ENCODE measurements around the gene CEND1.

The CEND1 gene

DNA sequence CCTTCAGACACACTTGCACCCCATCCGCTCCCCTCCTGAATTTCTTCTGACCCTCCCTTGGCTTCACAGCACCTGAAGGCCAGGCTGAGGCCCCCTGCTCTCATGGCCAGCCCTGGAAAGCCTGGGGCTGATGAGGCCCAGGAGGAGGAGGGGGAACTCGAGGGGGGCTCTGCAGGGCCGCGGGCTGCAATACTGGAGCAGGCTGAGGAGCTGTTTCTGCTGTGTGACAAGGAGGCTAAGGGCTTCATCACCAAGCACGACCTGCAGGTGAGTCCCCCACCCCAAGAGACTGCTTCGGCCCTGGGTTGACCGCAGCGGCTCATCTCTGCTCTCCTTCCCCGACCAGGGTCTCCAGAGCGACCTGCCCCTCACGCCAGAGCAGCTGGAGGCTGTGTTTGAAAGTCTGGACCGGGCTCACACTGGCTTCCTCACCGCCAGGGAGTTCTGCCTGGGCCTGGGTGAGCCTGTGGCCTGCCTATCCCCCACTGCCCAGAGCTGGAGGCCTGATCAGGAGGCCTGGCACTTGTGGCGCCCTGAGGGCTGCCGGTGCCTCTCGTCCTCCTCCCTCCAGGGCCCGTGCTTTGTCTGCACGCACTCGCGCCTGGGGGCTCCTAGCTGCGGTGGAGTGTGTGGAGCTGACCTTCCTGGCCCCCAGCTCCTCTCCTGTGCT is 38.8 kb upstream of the CEND1 start:
- no peak for DNase-seq (ENCODE audit: extremely low spot score, insufficient read length, low read depth)
- FAIRE-seq = no peak

DNA sequence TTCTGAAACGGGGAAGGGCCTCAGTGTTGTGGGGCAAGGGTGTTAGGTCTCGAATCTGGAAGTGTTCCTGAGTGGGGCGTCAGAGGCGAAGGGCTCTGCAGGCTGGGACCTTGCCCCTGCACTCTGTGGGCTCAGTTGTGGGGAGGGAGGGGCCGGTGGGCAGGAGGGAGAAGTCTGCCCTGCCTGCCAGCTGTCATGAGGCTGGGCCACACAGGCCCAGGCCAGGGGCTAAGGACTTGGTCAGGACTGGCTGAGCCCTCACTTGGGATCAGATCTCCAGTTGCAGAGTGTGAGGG is 38.0 kb upstream of the CEND1 start, which contains the start of gene CRACR2B:
Gene CRACR2B, plus strand, starts transcription at position 23 of the 296 bp plus-strand sequence. CDS start 689 bp downstream, outside the sequence.
- FAIRE-seq = no peak
- no peak for DNase-seq (ENCODE audit: extremely low spot score, insufficient read length, low read depth)

DNA sequence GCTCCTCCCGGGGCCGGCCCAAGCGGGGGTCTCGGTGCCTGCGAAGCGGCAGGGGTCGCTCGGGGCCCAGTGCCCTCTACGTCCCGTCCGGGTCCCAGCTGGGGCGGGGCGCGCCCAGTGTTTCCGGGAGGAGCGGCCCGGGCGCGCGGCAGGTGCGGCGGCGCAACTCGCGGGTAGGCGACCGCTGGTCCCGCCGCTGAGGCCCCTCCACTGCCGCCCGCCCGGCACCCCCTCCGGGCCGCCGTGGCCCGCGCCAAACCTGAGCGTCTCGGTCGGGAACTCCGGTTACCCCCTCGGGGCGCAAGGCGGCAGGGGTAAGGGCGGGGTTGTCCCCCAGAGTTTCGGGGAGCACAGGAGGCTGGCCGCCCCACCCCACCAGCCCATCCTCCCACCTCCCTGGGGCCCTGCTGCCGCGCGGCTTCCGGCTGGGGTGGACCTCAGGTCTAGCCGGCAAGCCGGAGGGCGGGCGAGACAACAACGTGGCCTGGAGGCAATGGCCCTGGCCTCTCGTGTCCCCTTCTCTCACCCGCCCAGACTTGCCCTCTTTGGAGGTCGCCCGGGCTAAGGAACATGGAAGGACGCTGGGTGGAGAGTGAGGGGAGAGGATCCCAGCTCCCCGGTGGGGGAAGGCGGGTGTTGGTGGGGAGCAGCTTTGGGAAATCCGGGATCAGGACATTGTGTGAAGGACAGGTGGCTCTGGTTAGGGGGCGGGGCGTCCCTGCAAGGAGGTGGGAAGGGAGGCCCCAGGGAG is 37.4 kb upstream of the CEND1 start:
- DNase-seq (ENCODE audit: extremely low spot score, insufficient read length, low read depth) (no peak), FAIRE-seq (peak; percentile 94)

DNA sequence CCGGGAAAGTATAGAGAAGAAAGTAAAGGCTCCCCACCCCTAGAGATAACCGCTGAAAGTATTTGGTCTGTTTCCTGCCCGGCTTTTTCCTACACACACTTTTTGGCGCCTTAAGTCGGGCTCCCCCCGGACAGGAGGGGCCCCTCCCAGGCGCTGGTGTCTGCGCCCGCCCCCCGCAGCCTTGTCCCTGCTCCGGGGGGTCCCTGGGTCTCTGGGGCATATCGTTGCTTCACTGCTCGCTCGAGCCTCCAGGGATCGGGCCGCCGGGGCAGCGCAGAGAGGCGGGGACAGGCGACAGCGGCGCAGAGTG is 36.9 kb upstream of the CEND1 start:
- FAIRE-seq = no peak
- DNase-seq (ENCODE audit: extremely low spot score, insufficient read length, low read depth) = no peak

DNA sequence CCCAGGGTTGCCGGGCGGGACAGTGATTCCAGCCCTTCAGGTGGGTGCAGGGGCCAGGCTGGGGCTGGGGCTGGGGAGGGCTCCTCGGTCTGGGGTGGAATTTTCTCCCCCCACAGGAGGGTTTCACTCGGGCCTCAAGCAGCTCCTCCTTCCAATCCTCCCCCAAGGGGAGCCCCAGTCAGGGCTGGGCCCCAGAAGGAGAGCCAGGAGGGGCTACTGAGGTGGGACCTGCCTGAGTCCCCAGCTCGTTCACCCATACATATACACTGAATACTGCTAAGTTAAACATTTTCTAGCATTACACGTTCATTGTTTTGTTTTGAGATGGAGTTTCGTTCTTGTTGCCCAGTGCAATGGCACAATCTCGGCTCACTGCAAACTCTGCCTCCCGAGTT is 36.3 kb upstream of the CEND1 start:
- DNase-seq (ENCODE audit: extremely low spot score, insufficient read length, low read depth) (no peak), FAIRE-seq (peak; percentile 72)

DNA sequence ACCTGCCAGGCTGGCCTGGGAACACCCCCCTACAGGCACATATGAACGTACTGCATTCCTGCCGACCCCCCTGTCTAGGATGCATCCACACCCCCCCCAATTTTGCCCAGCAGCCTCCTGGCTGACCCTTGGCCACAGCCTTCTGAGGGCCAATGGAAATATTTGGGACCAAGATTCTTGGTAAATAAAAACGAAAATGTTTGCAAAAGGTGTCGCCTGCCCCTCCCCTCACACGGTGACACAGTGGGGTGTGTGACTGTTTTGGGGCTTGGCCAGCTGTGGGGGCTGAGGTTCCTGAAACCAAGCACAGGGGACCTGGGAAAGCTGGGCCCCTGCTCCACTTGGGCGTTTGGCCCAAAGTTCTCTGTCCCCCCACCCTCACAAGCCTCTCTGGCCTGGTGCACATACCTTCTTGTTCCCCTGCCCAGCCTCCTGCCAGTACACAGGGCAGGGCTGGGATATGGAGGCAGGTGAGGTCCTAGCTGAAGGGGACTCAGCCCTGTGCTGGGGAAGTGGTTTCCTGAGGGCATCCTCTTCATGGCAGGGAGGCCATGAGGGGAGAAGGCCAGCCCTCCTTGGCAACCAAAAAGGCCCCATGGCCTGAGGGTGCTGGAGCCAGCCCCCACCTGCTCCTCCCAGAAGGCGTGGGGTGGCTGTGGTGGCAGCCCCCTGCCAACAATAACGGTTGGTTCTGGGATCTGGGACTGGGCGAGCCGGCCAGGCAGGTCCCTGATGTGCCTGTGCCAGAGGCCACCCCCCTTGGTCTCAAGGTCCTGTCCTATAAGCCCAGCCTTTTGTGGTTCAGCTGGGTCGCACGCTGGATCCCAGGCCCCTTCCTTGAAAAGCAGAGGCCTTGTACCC is 35.7 kb upstream of the CEND1 start:
- DNase-seq (ENCODE audit: extremely low spot score, insufficient read length, low read depth) (no peak), FAIRE-seq (no peak)

DNA sequence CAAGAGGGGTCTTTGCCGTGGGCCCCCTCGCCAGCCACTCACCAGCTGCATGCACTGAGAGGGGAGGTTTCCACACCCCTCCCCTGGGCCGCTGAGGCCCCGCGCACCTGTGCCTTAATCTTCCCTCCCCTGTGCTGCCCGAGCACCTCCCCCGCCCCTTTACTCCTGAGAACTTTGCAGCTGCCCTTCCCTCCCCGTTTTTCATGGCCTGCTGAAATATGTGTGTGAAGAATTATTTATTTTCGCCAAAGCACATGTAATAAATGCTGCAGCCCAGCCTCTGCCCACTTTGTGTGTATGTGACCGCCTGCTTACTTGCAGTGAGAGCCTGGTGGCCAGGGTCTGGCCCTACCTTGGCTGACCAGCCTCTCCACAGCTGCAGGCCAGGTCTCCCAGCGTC is 35.1 kb upstream of the CEND1 start:
- no peak for FAIRE-seq
- no peak for DNase-seq (ENCODE audit: extremely low spot score, insufficient read length, low read depth)

DNA sequence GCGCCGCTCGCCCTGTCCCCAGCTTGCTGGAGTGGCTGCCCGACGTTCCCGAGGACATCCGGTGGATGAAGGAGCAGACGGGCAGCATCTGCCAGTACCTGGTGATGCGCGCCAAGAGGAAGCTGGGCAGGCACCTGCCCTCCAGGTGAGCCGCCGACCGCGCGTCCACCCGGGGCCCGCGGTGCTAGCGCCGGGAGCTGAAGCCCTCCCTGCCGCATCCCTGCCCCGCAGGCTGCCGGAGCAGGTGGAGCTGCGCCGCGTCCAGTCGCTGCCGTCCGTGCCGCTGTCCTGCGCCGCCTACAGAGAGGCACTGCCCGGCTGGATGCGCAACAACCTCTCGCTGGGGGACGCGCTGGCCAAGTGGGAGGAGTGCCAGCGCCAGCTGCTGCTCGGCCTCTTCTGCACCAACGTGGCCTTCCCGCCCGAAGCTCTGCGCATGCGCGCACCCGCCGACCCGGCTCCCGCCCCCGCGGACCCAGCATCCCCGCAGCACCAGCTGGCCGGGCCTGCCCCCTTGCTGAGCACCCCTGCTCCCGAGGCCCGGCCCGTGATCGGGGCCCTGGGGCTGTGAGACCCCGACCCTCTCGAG is 34.5 kb upstream of the CEND1 start:
- FAIRE-seq (no peak), DNase-seq (ENCODE audit: extremely low spot score, insufficient read length, low read depth) (no peak)

DNA sequence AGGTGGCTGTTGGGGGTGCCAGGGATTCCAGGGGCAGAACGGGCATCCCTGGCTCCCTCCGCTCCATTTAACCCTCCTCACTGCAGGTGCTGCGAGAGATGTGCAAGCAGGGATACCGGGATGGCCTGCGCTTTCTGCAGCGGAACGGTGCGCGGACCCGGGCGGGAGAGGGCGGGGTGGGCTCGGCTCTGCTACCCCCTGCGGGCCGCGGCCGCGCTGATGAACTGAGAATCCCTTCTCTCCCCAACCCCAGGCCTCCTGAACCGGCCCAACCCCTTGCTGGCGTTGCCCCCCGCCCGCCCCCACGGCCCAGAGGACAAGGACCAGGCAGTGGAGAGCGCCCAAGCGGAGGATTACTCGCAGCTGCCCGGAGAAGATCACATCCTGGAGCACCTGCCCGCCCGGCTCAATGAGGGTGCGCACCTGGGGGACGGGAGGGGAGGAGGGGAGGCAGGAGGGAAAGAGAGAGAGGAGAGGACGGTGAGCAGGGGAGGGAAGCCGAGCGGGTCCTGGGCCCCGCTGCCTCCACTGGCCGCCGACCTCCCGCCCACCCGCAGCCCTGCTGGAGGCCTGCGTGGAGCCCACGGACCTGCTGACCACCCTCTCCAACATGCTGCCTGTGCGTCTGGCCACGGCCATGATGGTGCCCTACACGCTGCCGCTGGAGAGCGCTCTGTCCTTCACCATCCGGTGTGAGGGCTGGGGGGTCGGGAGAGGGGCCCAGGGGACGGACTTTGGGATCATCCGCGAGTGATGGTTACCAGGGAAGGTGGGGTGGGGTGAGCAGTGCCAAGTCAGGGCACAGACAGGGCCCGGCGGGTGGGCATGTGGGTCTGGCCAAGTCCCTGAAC is 33.8 kb upstream of the CEND1 start:
- DNase-seq (ENCODE audit: extremely low spot score, insufficient read length, low read depth) (no peak), FAIRE-seq (no peak)

DNA sequence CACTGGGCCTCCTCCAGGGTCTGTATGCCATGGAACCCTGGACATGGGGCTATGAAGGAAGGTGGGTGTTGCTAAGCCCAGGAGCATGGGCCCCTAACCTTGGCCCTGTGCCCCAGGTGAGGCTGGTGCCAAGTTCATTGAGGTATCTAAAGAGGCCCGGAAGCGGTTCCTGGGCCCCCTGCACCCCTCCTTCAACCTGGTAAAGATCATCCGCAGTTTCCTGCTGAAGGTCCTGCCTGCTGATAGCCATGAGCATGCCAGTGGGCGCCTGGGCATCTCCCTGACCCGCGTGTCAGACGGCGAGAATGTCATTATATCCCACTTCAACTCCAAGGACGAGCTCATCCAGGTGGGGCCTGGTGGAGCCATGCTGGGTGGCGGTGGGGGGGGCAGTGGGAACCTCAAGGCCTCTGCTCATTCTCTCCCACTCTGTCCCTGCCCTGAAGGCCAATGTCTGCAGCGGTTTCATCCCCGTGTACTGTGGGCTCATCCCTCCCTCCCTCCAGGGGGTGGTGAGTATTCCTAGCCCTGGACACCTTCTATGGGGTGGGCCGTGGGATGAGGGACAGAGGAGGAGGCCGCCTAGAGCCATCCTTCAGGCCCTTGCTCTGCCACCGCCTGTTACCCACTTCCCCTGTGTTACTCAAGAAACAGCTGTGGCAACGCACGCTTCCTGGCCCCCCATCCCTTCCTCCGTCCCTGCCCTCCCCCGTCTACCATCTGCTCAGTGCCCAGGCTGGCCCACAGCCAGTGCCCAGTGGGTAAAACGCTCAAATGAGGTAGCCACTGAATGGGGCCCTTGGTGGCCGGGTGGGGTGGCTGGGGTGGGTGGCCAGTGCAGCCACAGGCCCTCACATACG is 31.9 kb upstream of the CEND1 start:
- FAIRE-seq = no peak
- DNase-seq (ENCODE audit: extremely low spot score, insufficient read length, low read depth) = no peak

DNA sequence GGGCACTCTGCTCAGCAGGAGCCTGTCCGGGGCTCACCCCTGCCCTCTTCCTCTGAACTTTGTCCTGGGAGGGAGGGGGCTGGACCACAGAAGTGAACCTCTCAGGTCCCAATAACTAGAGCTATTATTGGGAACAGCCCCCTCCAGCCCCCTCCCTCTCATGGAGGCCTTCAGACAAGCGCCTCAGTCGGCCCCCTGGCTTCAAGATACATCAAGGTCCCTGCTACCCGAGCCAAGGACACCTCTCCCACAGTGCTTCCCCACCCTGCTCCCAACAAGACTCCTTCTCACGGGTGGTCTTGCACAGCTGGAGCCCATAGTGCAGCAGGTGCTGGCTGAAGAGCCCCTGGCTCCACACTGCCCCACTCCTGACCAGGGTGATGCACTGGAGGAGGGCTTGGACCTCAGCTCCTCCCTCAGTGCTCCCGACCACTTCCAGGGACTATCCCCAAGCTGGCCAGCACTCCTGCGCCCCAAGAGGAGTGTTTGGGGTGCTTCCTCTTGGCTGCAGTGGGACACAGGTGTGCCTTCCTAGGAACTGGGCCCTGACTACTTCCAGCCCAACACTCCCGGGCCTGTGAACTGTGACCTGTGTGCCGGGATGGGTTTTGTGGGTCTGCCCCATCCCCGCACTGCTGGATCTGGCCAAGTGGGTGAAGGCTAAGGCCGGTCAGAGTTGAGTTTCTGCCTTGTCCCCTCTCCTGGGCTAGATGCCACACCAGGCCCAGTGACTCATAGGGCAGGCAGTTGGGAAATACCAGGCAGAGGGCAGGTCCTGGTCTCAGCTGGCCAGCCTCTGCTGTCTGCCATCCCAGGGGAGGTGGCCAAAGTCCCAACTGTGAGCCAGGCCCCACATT is 31.0 kb upstream of the CEND1 start:
- DNase-seq (ENCODE audit: extremely low spot score, insufficient read length, low read depth) (no peak), FAIRE-seq (no peak)

DNA sequence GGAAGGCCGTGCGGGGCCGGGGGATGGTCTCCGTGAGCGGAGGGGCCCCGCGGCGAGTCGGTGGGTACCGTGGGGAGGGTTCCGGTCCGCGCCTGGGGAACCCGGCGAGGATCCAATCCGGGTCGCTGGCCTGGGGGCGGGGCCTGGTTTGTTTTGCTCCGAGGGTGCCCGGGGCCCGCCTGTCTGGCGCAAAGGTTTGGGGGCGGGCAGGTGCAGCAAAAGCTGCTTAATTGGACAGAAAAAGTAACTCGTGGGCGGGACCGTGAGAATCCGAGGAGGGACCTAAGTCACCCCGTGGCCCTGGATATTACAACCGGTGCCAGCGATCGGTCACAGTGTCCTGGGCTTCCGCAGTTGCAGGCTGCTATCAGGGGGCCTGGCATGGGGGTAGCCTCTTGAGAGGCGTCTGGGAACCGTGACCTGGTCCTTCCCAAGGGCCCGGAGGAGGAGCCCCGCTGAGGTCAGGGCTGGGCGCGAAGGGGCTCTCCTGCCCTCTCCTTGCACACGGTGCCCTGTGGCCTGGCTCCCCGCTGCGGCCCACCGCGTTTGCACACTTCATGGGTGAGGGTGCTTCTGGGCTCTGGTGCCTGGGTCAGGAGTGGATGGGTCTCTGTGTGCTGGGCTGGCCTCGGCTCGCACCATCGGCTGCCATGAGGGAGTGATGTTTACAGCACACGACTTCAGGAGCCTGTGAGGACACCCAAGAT is 30.2 kb upstream of the CEND1 start:
- DNase-seq (ENCODE audit: extremely low spot score, insufficient read length, low read depth) (no peak), FAIRE-seq (peak; percentile 82)

DNA sequence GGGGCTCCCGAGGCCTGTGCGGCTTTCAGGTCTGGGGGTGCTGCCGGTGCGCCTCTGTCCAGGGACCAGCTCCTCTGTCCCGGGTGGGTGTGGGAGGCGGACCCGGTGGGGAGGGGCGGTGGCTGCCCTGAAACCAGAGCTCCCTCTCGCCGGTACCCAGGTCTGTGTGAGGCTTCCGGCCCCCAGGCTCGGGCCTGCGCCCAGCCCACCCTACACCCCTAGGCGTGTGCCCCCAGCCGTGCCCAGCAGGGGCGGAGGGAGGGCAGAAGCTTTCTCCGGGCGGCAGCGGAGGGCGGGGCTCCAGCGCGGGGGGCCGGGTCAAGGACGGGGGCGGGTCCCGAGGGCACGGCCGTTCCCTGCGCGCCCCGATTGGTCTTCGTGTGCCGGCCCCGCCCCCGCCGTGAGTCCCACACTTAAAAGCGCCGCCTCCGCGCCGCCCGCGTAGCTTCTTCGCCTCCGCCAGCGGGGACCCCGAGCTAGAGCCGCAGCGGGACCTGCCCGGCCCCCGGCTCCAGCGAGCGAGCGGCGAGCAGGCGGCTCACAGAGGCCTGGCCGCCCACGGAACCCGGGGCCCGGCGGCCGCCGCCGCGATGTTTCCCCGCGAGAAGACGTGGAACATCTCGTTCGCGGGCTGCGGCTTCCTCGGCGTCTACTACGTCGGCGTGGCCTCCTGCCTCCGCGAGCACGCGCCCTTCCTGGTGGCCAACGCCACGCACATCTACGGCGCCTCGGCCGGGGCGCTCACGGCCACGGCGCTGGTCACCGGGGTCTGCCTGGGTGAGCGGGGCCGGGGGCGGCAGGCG is 29.4 kb upstream of the CEND1 start:
- peak; percentile 80 for FAIRE-seq

DNA sequence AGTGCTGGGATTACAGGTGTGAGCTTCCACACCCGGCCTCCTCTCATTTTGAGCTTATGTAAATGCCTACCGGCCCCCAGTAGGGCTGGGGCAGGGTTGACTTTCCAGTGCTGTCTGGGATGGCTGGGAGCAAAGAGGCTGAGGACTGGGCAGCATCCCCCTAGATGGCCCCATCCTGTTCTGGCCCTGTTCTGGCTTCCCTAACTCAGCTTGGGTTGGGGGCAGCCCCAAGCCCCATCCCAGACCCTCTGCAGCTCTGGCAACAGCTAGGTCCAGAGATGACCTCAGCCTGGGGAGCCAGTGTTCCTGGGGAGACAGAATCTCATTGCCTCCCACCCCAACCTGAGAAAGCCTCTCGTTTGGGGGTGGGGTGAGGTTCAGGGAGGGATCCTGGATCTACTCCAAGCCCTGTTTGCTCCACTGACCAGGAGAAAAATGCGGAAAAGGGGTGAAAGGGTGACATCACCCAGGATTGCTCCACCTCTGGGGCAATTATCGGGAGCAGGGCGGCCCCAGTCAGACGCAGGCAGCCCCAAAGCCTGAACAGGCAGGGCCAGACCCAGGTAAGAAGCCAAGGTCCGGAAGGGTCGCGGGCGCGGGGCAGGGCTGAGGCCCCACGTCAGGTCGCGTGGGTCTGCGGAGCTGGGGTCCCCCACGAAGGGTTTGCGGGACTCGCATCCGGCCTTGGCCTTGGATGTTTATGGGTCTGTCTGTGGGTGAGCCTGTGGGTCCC is 28.7 kb upstream of the CEND1 start, which contains the start of gene PNPLA2:
Gene PNPLA2, plus strand, starts transcription at position 519 of the 733 bp plus-strand sequence. CDS start 805 bp downstream, outside the sequence.
- no peak for FAIRE-seq
- DNase-seq (ENCODE audit: extremely low spot score, insufficient read length, low read depth) = no peak

More for the DNA sequence above, 29.4 kb upstream of the CEND1 start:
- no peak for DNase-seq (ENCODE audit: extremely low spot score, insufficient read length, low read depth)

DNA sequence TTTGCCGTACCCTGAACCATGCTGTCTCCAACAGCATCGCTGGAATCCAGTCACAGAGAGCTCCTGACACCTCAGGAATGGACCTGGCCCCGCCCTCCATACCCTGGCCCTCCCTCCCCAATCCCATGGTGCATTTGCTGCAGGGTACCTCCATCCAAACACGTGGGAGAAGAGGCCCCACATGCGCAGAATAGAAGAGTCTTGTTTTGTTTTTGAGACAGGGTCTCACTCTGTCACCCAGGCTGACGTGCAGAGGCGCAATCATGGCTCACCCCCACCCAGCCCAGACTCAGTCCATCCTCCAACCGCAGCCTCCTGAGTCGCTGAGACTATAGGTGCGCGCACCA is 26.5 kb upstream of the CEND1 start:
- FAIRE-seq (no peak), DNase-seq (ENCODE audit: extremely low spot score, insufficient read length, low read depth) (no peak)
